Epithelial cell of esophagus (primary cell): Measurements from ENCODE around the gene EHD1.
A peak's percentile ranks its signal among the peaks of the same experiment; 100 is the strongest.

Experiments used
- DNase-seq: peaks from one replicate; pipeline ENCODE4 v3.0.0; 2010; ENCODE audit warnings: low read depth
- H3K4me3 ChIP-seq: 2 replicates; pipeline ENCODE4 v1.5.1; 2011; ENCODE audit warnings: mild to moderate bottlenecking, low read length, control low read depth
- CTCF ChIP-seq: IDR thresholded peaks from 2 replicates; pipeline ENCODE4 v1.5.1; 2011; ENCODE audit warnings: low read depth, mild to moderate bottlenecking, low read length, control low read depth, inconsistent platforms; ENCODE audit not compliant: insufficient read depth; ENCODE audit errors: missing control alignments

Gene EHD1

GRCh38 chr11:64869571-64870175 lies 8.7 kb downstream of the EHD1 start:
- TF ChIP-seq CTCF = no peak
- H3K4me3 ChIP-seq = no peak overlapping the region
- no peak for DNase-seq

GRCh38 chr11:64868904-64869570 lies 9.4 kb downstream of the EHD1 start:
- DNase-seq = peak; percentile 91
- TF ChIP-seq CTCF = no peak
- no peak overlapping the region for H3K4me3 ChIP-seq

- peak; percentile 84 for DNase-seq
Observed at GRCh38 chr11:64867748-64868462, 10.5 kb downstream of the EHD1 start.

GRCh38 chr11:64866173-64866491 lies 12.3 kb downstream of the EHD1 start:
- no peak overlapping the region for H3K4me3 ChIP-seq
- DNase-seq = no peak
- no peak for TF ChIP-seq CTCF

More at GRCh38 chr11:64867748-64868462, 10.5 kb downstream of the EHD1 start:
- no peak overlapping the region for H3K4me3 ChIP-seq
- TF ChIP-seq CTCF = no peak

GRCh38 chr11:64865286-64866172 lies 12.9 kb downstream of the EHD1 start:
- no peak for TF ChIP-seq CTCF
- peak; percentile 42 for DNase-seq
- H3K4me3 ChIP-seq = no peak overlapping the region

- peak; percentile 52 for DNase-seq
- no peak overlapping the region for H3K4me3 ChIP-seq
- TF ChIP-seq CTCF = no peak
Observed at GRCh38 chr11:64864473-64865285, 13.7 kb downstream of the EHD1 start.
